GM12891 (cell line): ENCODE results near the gene PRR14.
"Not testable (repeated sequence)": the region's sequence is repeated elsewhere in the genome, so short reads cannot be mapped to it uniquely, and the experiment has no call there.

Experiments used
- DNase-seq: peaks from one replicate; pipeline ENCODE4 v3.0.0; 2011; ENCODE audit warnings: low spot score; ENCODE audit not compliant: insufficient read length
- FAIRE-seq: peaks from 2 replicates; lab custom pipeline; 2011; peaks lifted over from hg19 to GRCh38; lab: Jason Lieb, UNC
- PAX5 ChIP-seq: IDR thresholded peaks from 2 replicates; pipeline ENCODE4 v1.6.1; 2011; ENCODE audit warnings: low read length, moderate library complexity, mild to moderate bottlenecking; ENCODE audit not compliant: insufficient read depth, severe bottlenecking
- POLR2A ChIP-seq: IDR thresholded peaks from 2 replicates; pipeline ENCODE4 v1.6.1; 2011; ENCODE audit warnings: low read depth, low read length, control low read depth
- POLR2AphosphoS5 ChIP-seq: IDR thresholded peaks from 2 replicates; pipeline ENCODE4 v1.6.1; 2011; ENCODE audit warnings: low read depth, low read length, control low read depth
- POU2F2 ChIP-seq: IDR thresholded peaks from 2 replicates; pipeline ENCODE4 v1.6.1; 2011; ENCODE audit warnings: low read depth, mild to moderate bottlenecking, control low read depth, low read length, moderate library complexity
- SPI1 ChIP-seq: IDR thresholded peaks from 2 replicates; pipeline ENCODE4 v1.6.1; 2011; ENCODE audit warnings: low read depth, low read length, control low read depth
- TAF1 ChIP-seq: IDR thresholded peaks from 2 replicates; pipeline ENCODE4 v1.6.1; 2011; ENCODE audit warnings: low read depth, low read length, control low read depth

PRR14 gene

GRCh38 chr16:30698816-30699614 is 48.3 kb downstream of the PRR14 start, which contains the start of gene SRCAP:
SRCAP (plus strand) TSS chr16:30699171; CDS start chr16:30700825, 1,654 bp downstream.
- DNase-seq: peak; percentile 84
- TF ChIP-seq POLR2A: 0 out of 2 replicates have a peak, but pooled peaks have one; percentile 29
- no peak; the same call in 1 of the 2 replicates for TF ChIP-seq TAF1
- no peak; the same call in 1 of the 2 replicates for TF ChIP-seq POLR2AphosphoS5
- TF ChIP-seq PAX5: no peak
- TF ChIP-seq SPI1: peak; percentile 59
- no peak; the same call in 1 of the 2 replicates for TF ChIP-seq POU2F2
- FAIRE-seq: peak; percentile 63

- no peak for DNase-seq
- TF ChIP-seq PAX5 (no peak), SPI1 (no peak), POLR2A (no peak), POU2F2 (no peak), TAF1 (no peak), POLR2AphosphoS5 (no peak)
- FAIRE-seq: no peak
Observed at GRCh38 chr16:30699615-30700099, 48.9 kb downstream of the PRR14 start.

GRCh38 chr16:30700491-30700890 is 49.7 kb downstream of the PRR14 start:
- TF ChIP-seq TAF1 (no peak), POLR2A (no peak), POU2F2 (no peak), SPI1 (no peak), PAX5 (no peak), POLR2AphosphoS5 (no peak)
- FAIRE-seq (no peak), DNase-seq (no peak)

GRCh38 chr16:30700971-30701370 is 50.2 kb downstream of the PRR14 start:
- FAIRE-seq: no peak

GRCh38 chr16:30703071-30703470 is 52.3 kb downstream of the PRR14 start:
- FAIRE-seq, DNase-seq: not testable (repeated sequence)

More at GRCh38 chr16:30700971-30701370, 50.2 kb downstream of the PRR14 start:
- no peak for TF ChIP-seq PAX5
- TF ChIP-seq POLR2AphosphoS5: no peak
- no peak for TF ChIP-seq SPI1
- no peak for TF ChIP-seq TAF1
- no peak for DNase-seq

- TF ChIP-seq TAF1: no peak
- TF ChIP-seq POU2F2: no peak
- no peak for TF ChIP-seq POLR2AphosphoS5
- no peak for TF ChIP-seq SPI1
- no peak for TF ChIP-seq POLR2A
- no peak for TF ChIP-seq PAX5
- FAIRE-seq (no peak), DNase-seq (no peak)
Observed at GRCh38 chr16:30703971-30704370, 53.2 kb downstream of the PRR14 start.
